HG02938 (cell line): ENCODE measurements around the gene ABCF2.

ENCODE experiments used
- ATAC-seq: cut with Tn5 transposase; IDR thresholded peaks from one replicate; pipeline ENCODE4 v1.9.1; 2021; ENCODE audit warnings: mild to moderate bottlenecking, moderate library complexity; ENCODE audit not compliant: unreplicated experiment

ABCF2 gene

DNA sequence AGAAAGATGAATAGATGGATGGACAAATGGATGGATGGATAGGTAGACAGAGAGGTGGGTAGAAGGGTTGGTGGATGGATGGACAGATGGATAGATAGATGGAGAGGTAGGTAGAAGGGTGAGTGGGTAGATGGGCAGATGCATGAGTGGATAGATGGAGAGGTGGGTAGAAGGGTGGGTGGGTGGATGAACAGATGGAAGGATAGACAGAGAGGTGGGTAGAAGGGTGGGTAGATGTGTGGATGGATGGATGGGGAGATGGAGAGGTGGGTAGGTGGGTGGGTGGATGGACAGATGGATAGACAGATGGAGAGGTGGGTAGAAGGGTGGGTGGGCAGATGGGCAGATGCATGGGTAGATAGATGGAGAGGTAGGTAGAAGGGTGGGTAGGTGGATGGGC lies 29.1 kb downstream of the ABCF2 start:
- ATAC-seq, result no peak

DNA sequence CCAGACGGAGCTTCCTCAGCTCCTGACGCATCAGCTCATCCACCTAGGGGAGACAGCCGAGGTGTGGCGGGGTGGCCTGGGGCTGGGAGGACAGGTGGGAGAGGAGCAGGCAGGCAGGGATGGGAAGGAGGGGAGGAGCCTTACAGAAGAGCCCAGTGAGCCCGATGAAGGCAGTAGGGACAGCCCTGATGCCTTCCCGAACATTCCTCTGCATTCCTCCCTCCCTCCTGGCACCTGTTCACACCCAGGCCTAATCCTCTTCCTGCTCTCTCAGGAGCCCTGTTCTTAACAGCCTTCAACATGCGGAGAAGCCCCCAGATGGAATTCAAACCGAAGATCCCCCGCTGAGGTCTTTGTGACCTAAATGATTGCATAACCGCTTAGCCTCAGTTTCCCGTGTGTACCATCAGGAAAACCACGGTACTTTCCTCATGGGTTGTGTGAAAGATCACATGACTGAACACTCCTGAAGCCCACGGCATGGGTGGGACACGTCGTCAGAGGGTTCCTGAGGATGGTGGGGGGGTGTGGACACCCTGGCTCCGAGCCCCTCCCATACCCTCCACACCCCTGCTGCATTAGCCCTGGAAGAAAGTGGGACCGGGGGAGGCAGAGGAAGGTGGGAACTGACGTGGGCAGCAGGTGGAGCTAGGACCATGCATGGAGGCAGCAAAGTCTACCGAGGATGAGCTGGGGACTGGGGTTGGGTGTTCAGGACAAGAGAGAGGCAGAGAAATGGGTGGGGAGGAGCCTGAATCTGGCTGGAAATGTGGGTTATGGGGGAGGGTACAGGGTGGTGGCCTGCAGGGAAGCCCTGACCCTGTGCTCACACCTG lies 31.2 kb downstream of the ABCF2 start:
- ATAC-seq, result no peak

DNA sequence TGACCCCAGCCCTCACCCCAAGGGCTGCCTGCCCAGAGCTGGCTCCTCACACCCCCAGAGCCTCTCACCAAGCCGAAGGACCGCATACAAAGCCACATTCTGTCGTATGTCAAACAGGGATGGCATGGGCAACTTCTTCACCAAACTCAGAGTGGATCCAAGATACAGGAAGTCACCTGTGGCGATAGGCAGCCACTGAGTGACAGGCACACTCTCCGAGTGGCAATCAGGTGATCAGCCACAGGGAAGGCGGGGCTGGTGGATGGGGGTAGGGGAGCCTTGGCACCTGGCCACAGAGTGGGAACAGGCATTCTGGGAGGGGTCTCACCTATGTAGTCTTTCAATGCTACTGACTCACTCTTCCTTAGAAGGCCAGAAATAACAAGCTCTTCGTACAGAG lies 32.8 kb downstream of the ABCF2 start:
- ATAC-seq, result no peak

DNA sequence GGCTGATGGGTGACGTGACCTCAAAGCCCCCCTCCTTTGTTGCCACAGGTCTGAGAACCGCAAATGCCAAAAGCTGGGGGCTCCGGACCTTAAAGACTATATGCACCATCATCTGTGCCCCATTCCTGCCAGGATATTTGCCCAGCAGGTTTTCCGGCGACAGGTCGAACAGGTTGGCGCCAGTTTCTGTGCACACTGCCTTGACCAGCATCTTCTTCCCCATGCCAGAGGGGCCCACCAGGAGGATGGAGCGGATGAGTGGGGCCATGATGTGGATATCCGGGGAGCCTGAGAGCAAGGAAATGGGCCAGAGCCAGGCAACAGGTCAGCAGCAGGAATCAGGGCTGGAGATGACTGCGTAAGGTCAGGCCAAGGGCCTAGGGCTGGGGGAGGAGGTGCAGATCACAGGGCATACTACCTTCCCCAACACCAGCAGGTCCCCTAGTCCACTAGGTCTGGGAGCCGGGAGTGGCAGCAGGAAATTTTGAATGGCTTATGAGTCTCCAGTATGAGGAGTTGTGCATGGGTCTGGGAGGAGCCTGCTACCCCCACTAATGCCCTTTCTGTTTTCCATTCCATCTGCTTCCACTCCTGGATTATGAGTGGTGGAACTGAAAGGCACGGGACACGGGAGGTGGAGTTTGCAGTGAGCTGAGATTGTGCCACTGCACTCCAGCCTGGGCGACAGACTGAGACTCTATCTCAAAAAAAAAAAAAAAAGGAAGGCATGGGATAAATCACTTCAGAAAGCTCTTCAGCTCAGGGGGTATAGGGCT lies 33.6 kb downstream of the ABCF2 start:
- ATAC-seq, result no peak

DNA sequence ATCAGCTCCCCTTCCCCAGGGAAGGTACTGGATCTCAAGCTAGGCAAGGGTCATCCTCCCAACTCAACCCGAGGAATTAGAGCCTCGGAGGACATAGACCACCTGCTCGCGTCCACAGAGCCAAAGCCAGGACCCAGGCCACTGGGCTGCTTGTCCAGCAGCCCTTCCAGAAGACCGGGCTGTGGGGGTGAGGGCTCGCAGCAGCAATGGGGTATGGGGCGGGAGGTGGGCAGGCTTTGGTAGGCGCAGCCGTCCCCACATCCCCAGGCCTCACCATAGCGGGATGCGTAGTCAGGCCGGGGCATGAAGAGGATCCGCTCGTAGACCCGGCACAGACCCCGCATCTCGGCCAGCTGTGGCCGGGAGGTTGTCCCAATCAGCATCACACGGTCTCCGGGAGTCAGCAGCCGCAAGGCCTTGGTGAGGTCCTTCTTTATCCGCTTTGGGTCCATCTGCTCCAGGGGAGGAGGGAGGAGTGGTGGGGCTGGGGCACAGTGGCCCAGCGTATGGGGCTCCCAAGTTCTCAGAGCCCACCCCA lies 34.9 kb downstream of the ABCF2 start:
- ATAC-seq, result no peak

DNA sequence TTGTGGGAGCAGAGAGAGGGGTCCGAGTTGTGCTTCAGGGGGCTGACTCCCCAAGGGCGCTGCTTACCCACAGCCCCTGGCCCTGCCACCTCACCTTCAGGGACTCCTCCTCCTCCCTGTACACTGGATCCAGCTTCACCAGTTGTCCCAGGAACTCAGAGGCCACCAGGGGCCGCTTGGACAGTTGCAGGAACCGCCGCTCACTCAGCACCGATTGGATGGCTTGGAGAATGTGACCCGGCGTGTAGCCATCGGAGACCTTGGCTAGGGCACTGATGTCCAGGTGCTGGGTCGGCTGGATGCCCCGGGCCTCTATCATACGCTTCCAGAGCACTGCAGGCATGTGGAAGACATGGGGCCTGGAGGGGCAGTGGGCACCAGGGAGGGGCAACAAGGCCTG lies 35.5 kb downstream of the ABCF2 start:
- no peak for ATAC-seq

DNA sequence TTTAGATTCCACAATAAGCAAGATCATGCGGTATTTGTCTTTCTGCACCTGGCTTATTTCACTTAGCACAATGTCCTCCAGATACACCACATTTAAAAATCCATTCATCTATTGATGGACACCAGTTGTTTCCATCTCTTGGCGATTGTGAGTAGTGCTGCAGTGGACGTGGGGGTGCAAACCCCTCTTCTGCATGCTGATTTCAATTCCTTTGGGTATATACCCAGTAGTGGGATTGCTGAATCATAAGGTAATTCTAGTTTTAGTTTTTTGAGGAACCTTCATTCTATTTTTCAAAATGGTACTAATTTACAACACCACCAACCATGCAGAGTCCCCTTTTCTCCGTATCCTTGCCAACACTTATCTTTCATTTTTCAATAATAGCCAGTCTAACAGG lies 38.0 kb downstream of the ABCF2 start:
- ATAC-seq, result no peak

DNA sequence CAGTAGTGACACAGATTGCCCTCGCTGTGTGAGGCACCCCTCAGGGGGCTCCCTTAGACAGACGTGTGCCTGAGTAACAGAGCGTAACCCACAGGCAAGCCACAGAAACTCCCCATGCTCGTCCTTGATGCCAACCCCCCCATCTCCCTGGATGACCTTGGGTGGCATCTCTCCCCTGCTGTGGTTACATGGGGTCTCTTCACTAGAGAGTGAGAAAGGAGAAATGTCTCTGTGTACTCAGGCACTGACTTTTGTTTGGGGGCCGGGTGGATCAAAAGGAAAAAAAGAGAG lies 38.8 kb downstream of the ABCF2 start:
- ATAC-seq, result no peak

DNA sequence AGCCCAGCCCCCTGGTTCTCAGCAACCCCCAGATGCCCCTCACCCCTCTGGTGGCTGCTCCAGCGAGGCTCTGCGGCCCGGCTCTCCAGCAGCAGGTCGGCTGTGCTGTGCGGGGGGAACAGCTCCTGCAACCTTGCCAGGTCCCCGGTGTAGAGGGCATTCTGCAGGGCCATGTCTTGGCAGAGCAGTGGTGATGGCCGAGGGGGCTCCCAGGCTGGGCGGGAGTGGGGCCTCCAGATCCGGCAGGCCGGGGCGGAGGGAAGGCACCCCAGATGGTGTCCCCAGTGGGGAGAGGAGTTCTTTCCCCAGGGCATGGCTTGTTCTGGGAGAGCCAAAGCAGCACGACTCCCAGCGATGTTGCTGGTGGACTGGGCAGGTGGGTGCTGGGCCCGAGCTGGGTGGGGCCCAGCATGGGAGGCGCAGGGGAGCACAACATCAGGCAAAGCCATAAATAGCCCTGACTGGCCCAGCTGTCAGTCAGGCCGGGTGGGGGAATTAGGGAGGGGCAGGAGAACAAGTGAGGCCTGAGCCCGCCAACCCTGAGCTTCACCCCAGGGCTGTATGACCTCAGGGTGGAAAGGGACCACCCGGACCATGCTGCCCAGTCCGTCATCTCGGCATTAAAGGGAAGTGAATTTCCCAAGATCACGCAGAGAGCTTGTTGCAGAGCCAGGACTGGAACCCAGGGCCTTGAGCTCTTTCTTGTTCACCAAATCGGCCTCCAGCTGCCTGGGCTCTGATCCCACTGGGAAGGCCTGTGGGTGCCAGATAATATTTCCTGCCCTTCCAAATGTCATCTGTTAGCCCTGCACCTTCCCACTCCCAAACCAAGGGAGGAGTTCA lies 39.4 kb downstream of the ABCF2 start:
- ATAC-seq, result no peak

DNA sequence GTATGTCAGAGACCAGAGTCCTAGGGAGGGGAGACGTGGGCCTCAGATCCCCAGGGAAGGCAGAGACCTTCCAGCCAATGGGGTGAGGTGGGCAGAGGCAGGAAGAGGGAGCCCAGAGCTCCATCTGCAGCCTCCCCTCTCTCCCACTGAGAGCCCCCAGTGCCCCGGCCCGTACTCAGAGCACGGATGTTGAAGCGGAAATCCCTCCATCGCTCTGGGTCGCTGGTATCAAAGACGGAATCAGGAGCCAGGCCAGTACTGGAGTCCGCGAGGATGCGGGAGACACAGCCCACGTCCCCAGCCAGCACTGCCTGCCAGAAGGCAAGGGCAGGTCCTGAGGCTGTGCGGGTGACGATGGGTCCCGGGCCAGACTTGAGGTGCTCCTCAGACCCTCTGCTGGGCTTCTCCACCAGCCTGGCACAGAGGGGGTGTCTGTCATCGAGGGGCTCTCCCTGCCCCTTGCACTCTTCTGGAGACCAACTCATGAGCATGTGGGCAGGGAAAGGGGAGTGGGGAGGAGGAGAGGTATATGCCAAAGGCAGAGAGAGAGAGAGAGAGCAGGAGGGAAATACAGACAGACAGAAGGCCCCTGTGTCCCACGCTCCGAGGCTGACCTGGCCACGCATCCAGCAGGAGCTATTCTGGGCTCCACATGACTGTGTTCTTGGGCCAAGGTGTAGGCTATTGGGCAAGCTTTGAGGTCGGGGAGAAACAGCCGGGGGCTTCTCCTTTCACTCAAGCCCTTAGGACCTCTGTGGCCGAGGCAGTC lies 40.2 kb downstream of the ABCF2 start, which contains the start of gene ASB10:
TSS of gene ASB10 (minus strand) at position 611 of the 769 bp plus-strand sequence. CDS start at position 491, 120 bp downstream.
- ATAC-seq, result no peak

DNA sequence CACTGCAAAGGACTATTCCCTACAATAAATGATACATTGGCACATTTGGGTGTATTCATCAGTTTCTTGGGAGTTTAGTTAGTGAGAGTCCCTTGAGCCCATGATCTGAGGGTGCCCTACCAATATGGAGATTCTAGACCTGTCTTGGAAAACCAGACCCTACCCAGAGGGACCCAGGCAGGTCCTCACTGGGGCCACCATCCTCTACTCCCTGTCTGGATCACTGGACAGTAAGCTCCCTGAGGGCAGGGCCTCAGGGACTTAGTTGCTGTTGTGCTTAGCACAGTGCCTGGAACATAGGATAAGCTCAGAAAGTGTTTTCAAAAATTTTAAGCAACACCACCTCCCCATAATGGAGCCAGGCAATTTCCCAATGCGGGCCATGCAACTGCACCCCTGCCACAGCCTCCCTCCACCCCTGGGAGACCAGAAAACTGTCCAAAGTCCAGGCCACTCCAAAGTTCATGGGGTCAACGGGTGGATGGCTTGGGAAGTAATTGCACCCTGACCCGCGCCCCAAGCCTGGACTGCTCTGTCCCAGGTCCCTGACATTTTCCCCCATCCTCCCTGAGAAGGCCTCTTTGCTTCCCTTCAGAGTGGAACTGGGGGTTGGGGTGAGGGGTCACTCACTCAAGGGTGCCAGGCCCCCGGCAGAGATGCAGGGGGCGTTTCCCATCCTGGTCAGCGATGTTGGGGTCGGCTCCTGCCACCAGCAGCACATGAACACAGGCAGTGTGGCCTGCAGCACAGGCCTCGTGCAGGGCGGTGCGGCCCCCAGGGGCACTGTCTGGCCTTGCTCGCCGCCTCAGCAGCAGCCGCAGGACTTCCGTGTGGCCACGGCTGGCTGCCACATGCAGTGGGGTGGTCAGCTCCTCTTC lies 41.0 kb downstream of the ABCF2 start:
- no peak for ATAC-seq

DNA sequence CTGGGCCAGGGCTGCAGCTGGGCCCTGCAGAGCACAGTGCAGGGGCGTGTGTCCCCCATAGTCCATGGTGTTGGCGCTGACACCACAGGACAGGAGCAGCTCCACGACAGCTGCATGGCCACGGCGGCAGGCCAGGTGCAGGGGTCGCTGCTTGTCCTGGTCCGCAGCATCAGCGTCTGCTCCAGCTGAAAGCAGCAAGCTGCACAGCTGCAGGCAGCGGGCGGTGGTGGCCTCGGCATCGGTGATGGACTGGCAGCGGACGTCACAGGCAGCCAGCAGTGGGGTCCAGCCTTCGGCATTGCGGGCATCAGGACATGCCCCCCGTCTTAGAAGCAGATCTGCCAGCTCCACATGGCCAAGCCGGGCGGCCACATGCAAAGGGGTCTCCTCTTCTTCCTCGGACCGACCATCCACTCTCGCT lies 46.0 kb downstream of the ABCF2 start:
- no peak for ATAC-seq

DNA sequence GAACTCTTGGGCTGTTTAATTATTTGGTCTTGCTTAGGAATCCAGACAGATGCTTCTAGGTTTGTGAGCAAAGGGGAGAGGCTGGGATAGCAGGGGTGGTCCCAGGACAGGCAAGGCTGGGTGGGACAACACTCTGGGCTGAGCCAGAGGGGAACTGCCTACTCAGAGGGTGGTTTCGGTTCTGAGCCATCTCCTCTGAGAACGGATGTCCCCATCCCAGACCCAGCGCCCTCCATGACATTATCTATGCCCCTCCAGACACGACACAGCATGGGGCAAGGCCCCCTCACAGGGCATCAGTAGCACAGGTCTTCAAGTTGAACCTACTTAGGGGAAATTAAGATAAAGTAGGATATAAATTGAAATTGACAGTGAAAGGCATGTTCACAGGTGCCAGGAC lies 47.1 kb downstream of the ABCF2 start:
- no peak for ATAC-seq

DNA sequence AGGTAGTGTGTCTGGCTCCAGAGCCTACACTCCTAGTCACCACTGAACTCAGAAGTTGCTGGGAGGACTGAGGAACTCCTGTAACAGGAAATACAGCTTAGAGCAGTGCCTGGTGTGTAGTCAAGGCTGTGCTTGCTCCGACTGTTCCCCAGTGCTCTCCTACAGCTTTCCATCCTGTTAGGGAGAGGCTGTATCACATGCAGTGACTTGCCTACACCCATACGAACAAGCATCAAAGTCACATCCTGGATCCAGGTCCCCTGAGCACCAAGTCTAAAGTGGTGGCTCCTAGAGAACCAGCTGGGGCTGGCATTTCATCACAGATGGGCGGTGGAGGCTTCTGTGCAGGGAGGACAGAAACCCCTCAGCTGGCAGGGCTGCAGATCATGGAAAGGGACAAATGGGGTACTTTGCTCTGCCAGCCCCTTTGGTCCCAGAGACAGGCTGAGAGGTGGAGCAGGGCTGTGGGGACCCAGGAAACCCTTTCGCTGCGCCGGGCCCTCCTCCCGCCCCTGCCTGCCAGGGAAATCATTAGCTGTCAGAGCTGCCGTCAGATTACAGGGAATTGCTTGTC lies 47.6 kb downstream of the ABCF2 start:
- ATAC-seq, result no peak

DNA sequence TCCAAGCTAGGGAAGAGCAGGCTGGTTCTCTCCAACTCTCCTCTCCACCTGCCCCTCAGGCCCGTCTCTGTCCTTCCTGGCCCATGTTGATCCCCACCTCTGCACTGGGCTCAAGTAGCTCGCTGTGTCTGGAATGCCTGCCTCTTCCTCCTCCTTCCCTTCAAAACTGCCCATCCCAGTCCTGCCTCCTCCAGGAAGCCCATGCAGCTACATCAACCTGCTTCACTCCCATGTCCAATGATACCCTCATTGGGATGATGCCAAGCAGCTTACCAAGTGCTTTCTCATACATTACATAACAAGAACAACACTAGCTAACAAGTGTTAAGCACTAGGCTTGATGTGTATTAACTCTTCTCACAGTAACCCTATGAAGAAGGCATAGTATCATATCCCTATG lies 48.2 kb downstream of the ABCF2 start:
- ATAC-seq, result no peak

DNA sequence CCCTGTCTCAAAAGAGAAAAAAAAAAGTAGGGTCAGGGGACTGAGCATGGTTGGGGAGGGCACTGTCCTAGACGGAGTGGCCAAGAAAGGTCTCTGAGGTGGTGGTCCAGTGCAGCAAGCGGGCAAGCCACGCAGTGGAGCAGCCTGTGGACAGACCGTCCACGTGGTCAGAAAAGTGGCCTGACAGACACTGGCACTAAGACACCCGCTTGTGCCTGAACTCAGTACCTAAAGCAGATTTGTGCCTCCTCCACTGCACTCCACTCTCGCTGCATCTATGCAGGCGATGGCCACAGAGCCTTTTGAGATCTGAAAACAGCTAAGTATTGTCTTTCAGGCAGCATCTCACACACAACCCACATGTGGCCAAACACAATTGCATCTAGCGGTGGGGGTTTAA lies 48.8 kb downstream of the ABCF2 start:
- no peak for ATAC-seq

DNA sequence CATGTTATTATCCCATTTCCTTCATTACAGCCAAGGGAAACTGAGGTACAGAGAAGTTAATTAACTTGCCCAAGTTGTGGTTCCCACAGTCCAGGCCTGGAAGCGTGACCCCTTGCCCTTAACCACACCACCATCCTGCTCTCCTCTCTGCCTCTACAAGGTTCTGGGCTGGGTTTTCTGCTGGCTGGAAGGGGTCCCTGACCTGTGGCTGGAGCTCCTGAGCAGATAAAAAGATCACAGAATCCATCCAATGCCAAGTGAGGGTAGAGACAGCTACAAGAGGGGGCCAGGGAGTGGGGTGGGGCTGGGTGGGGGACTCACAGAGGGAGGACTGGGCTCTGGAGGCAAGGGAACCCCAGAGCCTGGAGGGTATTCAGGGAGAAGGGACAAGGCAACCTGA lies 49.7 kb downstream of the ABCF2 start:
- no peak for ATAC-seq

DNA sequence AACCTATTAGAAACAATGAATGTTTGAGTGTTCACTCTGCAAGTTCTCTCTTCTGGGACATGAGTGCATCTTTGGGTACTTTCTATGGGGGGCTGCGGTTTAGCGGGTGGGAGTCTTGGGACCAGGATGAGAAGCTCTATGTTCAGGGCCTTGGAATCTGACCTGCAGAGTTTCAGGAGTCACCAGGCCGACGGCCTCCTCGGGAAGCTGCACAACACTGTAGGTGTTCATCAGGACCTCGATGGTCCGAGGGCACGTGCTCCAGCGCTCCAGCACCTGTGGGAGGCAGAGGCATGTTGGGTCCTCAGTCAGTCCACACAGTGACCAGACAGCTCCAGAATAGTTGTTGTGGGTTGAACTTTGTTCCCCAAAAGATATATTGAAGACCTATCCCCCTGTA lies 50.6 kb downstream of the ABCF2 start:
- no peak for ATAC-seq

DNA sequence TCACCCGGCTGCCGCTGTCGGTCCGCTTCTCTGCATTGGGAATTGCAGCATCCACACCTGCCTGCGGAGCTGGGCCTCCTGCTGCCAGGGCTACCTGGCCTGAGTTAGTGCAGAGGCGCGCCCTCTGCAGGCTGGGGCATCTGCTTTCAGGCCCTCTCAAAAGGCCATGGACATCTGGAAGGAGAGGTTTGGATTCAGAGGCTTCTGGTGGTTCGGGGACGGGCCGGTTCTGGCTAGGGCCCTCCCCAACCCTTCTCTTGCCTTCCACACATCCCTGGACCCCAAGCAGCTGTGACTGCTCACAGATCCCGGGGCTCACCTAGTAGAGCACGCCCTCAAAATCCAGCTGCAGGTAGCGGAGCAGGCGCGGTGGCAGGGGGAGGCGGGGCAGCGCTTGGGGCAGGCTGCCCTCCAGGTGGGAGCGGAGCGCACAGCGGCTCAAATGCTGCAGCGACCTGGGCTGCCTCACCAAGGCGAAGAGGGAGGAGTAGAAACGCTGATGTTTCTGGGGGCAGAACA lies 51.2 kb downstream of the ABCF2 start:
- no peak for ATAC-seq
